Hypothalamus (tissue), 51 donors: ENCODE data around the gene PRMT2.
"Not testable (repeated sequence)": the region's sequence is repeated elsewhere in the genome, so short reads cannot be mapped to it uniquely, and the experiment has no call there.

ENCODE experiments used
- DNase-seq, 51 donors: peaks; one replicate each; lab custom pipeline; 2025; lab: John Stamatoyannopoulos, UW

Gene PRMT2

GRCh38 chr21:46616656-46617055 lies 18.8 kb upstream of the PRMT2 start:
- DNase-seq = no peak

GRCh38 chr21:46617267-46618051 lies 18.0 kb upstream of the PRMT2 start:
- no peak for DNase-seq

GRCh38 chr21:46618738-46619379 lies 16.6 kb upstream of the PRMT2 start:
- no peak for DNase-seq

GRCh38 chr21:46619846-46620245 lies 15.6 kb upstream of the PRMT2 start:
- DNase-seq = no peak

GRCh38 chr21:46620846-46621245 lies 14.6 kb upstream of the PRMT2 start:
- DNase-seq = peak in 8 of 51 donors; percentile 40 to 76 (median 53)

GRCh38 chr21:46621457-46622182 lies 13.9 kb upstream of the PRMT2 start:
- peak in 38 of 51 donors; percentile 44 to 90 (median 70) for DNase-seq

GRCh38 chr21:46622226-46622625 lies 13.2 kb upstream of the PRMT2 start:
- peak in 39 of 51 donors; percentile 30 to 89 (median 69) for DNase-seq

GRCh38 chr21:46624050-46624449 lies 11.4 kb upstream of the PRMT2 start:
- peak in 13 of 51 donors; percentile 16 to 69 (median 55) for DNase-seq

- DNase-seq = no peak
Observed at GRCh38 chr21:46625759-46626158, 9.7 kb upstream of the PRMT2 start.

- no peak for DNase-seq
Observed at GRCh38 chr21:46626536-46626935, 8.9 kb upstream of the PRMT2 start.

- DNase-seq = no peak
Observed at GRCh38 chr21:46626975-46627501, 8.4 kb upstream of the PRMT2 start.

GRCh38 chr21:46627726-46628125 lies 7.7 kb upstream of the PRMT2 start:
- DNase-seq = no peak

- no peak for DNase-seq
Observed at GRCh38 chr21:46628868-46629267, 6.6 kb upstream of the PRMT2 start.

- not testable (repeated sequence) for DNase-seq
Observed at GRCh38 chr21:46630915-46631314, 4.6 kb upstream of the PRMT2 start.

- no peak for DNase-seq
Observed at GRCh38 chr21:46633566-46633965, 1.9 kb upstream of the PRMT2 start.

- no peak for DNase-seq
Observed at GRCh38 chr21:46634427-46634826, 1.0 kb upstream of the PRMT2 start.

- peak in 31 of 51 donors; percentile 41 to 97 (median 80) for DNase-seq
Observed at GRCh38 chr21:46634966-46635323, 529 bp upstream of the PRMT2 start.

GRCh38 chr21:46636181-46636512 lies 673 bp downstream of the PRMT2 start:
- DNase-seq = no peak

- DNase-seq = peak in 1 of 51 donors; percentile 14
Observed at GRCh38 chr21:46636550-46637285, 1.2 kb downstream of the PRMT2 start.

- DNase-seq = peak in 2 of 51 donors; percentile 13 to 24
Observed at GRCh38 chr21:46637952-46638746, 2.7 kb downstream of the PRMT2 start.
